Liver (tissue), 3 donors: ENCODE measurements around the gene UBE2D4.

Experiments
- CTCF ChIP-seq: fragments of 150-350 bp; IDR thresholded peaks from 2 replicates; pipeline ENCODE4 v1.5.1; 2017; ENCODE audit warnings: improper control_type of control experiment, low read depth, low read length; ENCODE audit not compliant: missing input control
- GABPA ChIP-seq, 2 donors: IDR thresholded peaks in 1 of 2; conservative IDR thresholded peaks in 1 of 2; 2 replicates each; pipeline ENCODE4 v1.6.1; 2016; ENCODE audit warnings: antibody characterized with exemption in 2 of 2, mild to moderate bottlenecking in 1 of 2, moderate library complexity in 1 of 2
- RAD21 ChIP-seq, 2 donors: IDR thresholded peaks; 2 replicates each; pipeline ENCODE4 v1.6.1; 2016; ENCODE audit warnings: antibody characterized with exemption in 2 of 2, mild to moderate bottlenecking in 2 of 2
- donor health status: healthy.
- donor health status: healthy.

- TF ChIP-seq CTCF = no peak
- TF ChIP-seq RAD21 (IDR thresholded peaks at IDR 0.05) = no peak
- TF ChIP-seq GABPA (IDR thresholded peaks at IDR 0.05 in 1 of 2, conservative IDR thresholded peaks at IDR 0.05 in 1 of 2) = no peak
Observed at GRCh38 chr7:43888993-43889945, 37.0 kb upstream of the UBE2D4 start.
